Lower leg skin (tissue), 4 donors: ENCODE measurements around the gene CEP250. TPM values are rescaled to one million over a fixed set of nuclear protein-coding genes. Genes with fewer than 3 reads are reported as not detected.
"Not testable (repeated sequence)": the region's sequence is repeated elsewhere in the genome, so short reads cannot be mapped to it uniquely, and the experiment has no call there.

ENCODE experiments used
- DNase-seq, 2 donors: peaks; one replicate each; pipeline ENCODE4 v3.0.0-alpha.2; 2019; ENCODE audit warnings: low spot score in 2 of 2
- H3K4me3 ChIP-seq: fragments of 200-600 bp; sonication (generic); 2 replicates; pipeline ENCODE4 v1.5.1; 2017; ENCODE audit warnings: mild to moderate bottlenecking, low read depth; ENCODE audit not compliant: poor library complexity, severe bottlenecking
- POLR2A ChIP-seq, 2 donors: fragments of 450-650 bp; IDR thresholded peaks; one replicate each; pipeline ENCODE4 v1.6.1; 2016 to 2017; ENCODE audit warnings: antibody characterized with exemption in 2 of 2, mild to moderate bottlenecking in 1 of 2, moderate library complexity in 1 of 2
- WGBS, 2 donors: methylation state at CpG; one replicate each; pipeline ENCODE4 v1.1.5; 2018; 5-methylcytosine and 5-hydroxymethylcytosine counted together
- intact Hi-C: fragments of 100-400 bp; cut with DNase I; formaldehyde crosslinking; loops from one replicate; pipeline ENCODE4 v1.15.0; 2023; ENCODE audit warnings: low total_unique reads
- total RNA-seq, 4 donors: library from RNA; depleted of rRNA; stranded (reverse); fragments of >200 nt; gene quantifications; one replicate each; pipeline ENCODE4 v1.1.0, GENCODE V29; 2016
- TF ChIP-seq, protein P1 (sequence below), 3 donors: fragments of 450-650 bp; IDR thresholded peaks; one replicate each; pipeline ENCODE4 v1.5.1; 2016; ENCODE audit warnings: antibody characterized with exemption in 3 of 3, mild to moderate bottlenecking in 3 of 3, moderate library complexity in 2 of 3

Gene CEP250
- total RNA-seq, 4 donors from 2014 or later: 17.9 to 49.5 (median 28.9) TPM

DNA sequence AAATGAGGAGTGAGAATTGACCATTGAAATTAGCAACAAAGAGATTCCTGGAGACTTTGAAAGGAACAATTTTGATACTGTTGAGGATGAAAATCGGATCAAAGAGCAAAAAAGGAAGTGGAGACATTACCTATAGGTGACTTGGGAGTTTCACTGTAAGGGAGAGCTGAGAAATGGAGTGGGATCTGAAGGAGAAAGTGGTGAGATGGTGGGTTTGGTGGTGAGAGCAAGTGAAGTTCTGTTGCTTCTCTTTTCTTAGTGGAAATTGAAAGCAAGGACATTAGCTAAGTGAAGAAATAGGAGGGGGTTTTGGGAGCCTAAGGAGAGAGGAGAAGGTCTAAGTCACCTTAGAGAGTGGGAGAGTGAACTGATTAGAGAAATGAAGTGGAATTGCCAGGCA is 90.7 kb downstream of the CEP250 start:
- WGBS, 2 donors: 79 to 80% methylated on average over 1 of the region's 1 CpG
- no peak overlapping the region for H3K4me3 ChIP-seq
- intact Hi-C loops: no loop called here
- DNase-seq: no peak
- TF ChIP-seq, protein P1, sequence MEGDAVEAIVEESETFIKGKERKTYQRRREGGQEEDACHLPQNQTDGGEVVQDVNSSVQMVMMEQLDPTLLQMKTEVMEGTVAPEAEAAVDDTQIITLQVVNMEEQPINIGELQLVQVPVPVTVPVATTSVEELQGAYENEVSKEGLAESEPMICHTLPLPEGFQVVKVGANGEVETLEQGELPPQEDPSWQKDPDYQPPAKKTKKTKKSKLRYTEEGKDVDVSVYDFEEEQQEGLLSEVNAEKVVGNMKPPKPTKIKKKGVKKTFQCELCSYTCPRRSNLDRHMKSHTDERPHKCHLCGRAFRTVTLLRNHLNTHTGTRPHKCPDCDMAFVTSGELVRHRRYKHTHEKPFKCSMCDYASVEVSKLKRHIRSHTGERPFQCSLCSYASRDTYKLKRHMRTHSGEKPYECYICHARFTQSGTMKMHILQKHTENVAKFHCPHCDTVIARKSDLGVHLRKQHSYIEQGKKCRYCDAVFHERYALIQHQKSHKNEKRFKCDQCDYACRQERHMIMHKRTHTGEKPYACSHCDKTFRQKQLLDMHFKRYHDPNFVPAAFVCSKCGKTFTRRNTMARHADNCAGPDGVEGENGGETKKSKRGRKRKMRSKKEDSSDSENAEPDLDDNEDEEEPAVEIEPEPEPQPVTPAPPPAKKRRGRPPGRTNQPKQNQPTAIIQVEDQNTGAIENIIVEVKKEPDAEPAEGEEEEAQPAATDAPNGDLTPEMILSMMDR (IDR thresholded peaks at IDR 0.05): no peak
- TF ChIP-seq POLR2A (IDR thresholded peaks at IDR 0.05): no peak

DNA sequence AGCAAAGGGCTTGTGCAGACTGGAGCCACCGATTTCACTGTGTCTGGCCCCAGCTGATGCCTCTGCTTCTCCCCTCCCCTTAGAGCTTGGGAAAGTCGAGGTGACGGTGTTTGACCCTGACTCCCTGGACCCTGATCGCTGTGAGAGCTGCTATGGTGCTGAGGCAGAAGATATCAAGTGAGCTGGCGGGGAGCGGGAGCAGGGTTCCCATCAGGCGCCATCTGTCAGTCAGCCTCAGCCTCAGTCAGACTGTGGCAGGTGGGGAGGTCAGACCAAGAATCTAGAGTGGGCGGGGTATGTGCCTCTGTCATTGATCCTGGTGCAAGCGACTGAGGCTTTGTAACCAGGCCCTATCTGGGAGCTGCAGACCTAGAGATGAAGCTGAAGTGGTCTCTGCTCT is 91.9 kb downstream of the CEP250 start:
- 95% methylated on average over 8 of the region's 9 CpGs for WGBS, 2 donors
- intact Hi-C loops: no loop called here
- no peak for DNase-seq
- TF ChIP-seq POLR2A (IDR thresholded peaks at IDR 0.05): no peak
- TF ChIP-seq, protein P1 (IDR thresholded peaks at IDR 0.05): no peak
- H3K4me3 ChIP-seq: no peak overlapping the region

DNA sequence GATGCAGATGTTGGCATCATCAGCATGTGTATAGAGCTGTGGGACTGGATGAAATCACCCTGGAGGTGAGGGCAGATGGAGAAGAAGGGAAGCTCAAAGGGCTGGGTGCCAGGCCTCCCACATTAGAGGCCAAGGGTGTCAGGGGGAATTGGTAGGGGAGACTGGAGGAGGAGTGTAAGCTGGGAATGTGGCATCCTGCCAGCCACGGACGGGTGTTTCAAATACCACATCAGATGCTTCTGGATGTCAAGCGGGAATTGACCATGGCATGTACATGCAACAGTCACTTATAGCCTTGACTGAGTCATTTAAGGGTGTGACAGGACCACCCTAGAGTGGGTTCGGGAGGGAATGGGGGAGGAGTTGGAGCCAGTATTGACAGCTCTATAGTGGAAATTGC is 96.1 kb downstream of the CEP250 start:
- TF ChIP-seq POLR2A (IDR thresholded peaks at IDR 0.05): no peak
- TF ChIP-seq, protein P1 (IDR thresholded peaks at IDR 0.05): no peak
- intact Hi-C loops: no loop called here
- H3K4me3 ChIP-seq: no peak overlapping the region
- WGBS, 2 donors: 66 to 72% methylated on average over 4 of the region's 4 CpGs
- no peak for DNase-seq

DNA sequence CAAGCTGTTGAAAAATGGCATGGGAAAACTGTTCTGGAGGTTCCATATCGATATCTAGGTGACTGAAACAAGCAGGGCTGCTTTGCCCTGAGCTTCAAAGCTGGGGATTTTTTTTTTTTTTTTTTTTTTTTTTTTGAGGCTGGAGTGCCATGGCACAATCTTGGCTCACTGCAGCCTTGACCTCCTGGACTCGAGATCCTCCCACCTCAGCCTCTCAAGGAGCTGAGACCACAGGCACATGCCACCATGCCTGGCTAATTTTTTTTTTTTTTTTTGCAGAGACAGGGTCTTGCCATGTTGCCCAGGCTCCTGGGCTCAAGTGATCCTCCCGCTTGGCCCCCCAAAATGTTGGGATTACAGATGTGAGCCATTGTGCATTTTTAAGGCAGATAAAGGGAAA is 97.5 kb downstream of the CEP250 start:
- intact Hi-C loops: no loop called here
- TF ChIP-seq, protein P1 (IDR thresholded peaks at IDR 0.05): no peak
- TF ChIP-seq POLR2A (IDR thresholded peaks at IDR 0.05): no peak
- no peak for DNase-seq
- no peak overlapping the region for H3K4me3 ChIP-seq
- 96 to 97% methylated on average over 3 of the region's 3 CpGs for WGBS, 2 donors

DNA sequence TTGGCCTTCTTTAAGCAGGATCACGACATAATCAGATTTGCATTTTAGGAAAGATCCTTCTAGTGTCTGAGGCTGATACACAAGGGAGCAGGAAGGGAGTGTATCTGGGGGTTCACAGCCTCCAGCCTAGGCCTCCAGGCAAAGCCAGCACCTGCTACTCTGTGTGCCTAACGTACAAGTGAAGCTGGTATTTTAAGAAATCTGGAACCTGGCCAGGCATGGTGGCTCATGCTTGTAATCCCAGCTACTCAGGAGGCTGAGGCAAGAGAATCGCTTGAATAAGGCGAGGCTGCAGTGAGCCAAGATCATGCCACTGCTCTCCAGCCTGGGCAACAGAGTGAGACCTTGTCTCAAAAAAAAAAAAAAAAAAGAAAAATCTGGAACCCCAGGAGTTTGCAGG is 100.1 kb downstream of the CEP250 start:
- H3K4me3 ChIP-seq, intact Hi-C loops, DNase-seq: not testable (repeated sequence)
- WGBS, 2 donors: 71 to 75% methylated on average over 4 of the region's 4 CpGs

DNA sequence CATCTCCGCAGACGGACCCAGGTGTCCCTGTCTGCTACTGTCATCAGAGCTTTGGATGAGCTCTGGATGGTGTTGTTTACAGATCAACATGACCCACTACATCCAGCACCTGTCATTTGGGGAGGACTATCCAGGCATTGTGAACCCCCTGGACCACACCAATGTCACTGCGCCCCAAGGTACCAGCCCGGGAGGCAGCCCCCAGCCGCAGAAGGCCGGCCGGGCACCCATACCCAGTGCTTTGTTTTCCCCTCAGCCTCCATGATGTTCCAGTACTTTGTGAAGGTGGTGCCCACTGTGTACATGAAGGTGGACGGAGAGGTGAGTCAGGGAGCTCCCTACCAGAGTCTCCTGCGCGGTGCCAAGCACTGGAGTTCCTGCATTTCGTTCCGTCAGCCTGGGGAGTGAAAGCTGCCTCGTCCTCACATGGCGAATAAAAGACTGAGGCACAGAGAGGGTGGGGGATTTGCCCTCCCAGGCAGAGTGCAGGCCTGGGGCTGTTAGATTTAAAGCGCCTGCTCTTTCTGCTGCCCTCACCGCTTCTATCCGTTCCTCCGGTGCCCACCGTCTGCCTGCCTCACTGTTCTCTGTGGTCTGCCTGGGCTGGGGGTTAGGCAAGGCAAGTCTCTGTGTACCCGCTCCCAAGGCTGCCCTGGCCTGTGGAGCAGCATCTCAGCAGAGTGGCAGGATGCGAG is 100.7 kb downstream of the CEP250 start:
- DNase-seq: no peak
- TF ChIP-seq, protein P1 (IDR thresholded peaks at IDR 0.05): no peak
- no peak for TF ChIP-seq POLR2A (IDR thresholded peaks at IDR 0.05)
- intact Hi-C loops: no loop called here
- no peak overlapping the region for H3K4me3 ChIP-seq
- WGBS, 2 donors: 95 to 96% methylated on average over 21 of the region's 21 CpGs
